HCT116 (cell line): ENCODE measurements around the gene PRPF6. TPM values are rescaled to one million over a fixed set of nuclear protein-coding genes. Genes with fewer than 3 reads are reported as not detected.

Experiments
- ATAC-seq: fragments of 200-7000 bp; cut with Tn5 transposase; 2 replicates; pipeline ENCODE4 v1.9.1; 2020; ENCODE audit warnings: mild to moderate bottlenecking, moderate library complexity
- BruUV-seq: library from RNA; stranded (reverse); fragments of 400-500 nt; replicated peaks from 2 replicates; lab custom pipeline; 2021; lab: Mats Ljungman, UMichigan
- CTCF ChIA-PET: fragments of 300-600 bp; sonication (Branson Sonifier 250); formaldehyde crosslinking; loops from one replicate; lab custom pipeline; 2021; ENCODE audit warnings: antibody characterized with exemption; lab: Charles Lee
- POLR2A ChIA-PET: fragments of 300-600, 350-600 bp; sonication (Branson Sonifier 250); formaldehyde crosslinking; loops from one replicate; lab custom pipeline; 2021; ENCODE audit warnings: antibody characterized with exemption; lab: Charles Lee
- RAD21 ChIA-PET, 2 experiments: fragments of 300-600 bp; sonication (Branson Sonifier 250); formaldehyde crosslinking; loops; one replicate each; lab custom pipeline; 2023; ENCODE audit warnings: low total read pairs in 2 of 2; ENCODE audit not compliant: uncharacterized antibody in 2 of 2, unreplicated experiment in 2 of 2, low non-redundant PET in 1 of 2; lab: Charles Lee
- DNase-seq: peaks from one replicate; pipeline ENCODE4 v3.0.0-alpha.2; 2010; ENCODE audit warnings: low read depth, low spot score
- H2AFZ ChIP-seq: fragments of 200-600 bp; shearing (Covaris generic), sonication (generic); 2 replicates; pipeline ENCODE4 v1.6.1; 2017; ENCODE audit warnings: low read depth, mixed run types, mixed read lengths, antibody characterized with exemption, low read length; ENCODE audit not compliant: poor library complexity, severe bottlenecking
- H3K27ac ChIP-seq: 2 replicates; pipeline ENCODE4 v1.5.1; 2012; ENCODE audit warnings: low read depth, low read length
- H3K27me3 ChIP-seq: fragments of 200-600 bp; sonication (generic); 2 replicates; pipeline ENCODE4 v1.6.1; 2016; ENCODE audit warnings: mixed run types, low read length, mixed read lengths; ENCODE audit not compliant: insufficient read depth
- H3K36me3 ChIP-seq, 2 experiments: fragments of 200-500 bp in 1 of 2; fragments of 200-600 bp in 1 of 2; sonication (Bioruptor generic) in 1 of 2; sonication (generic) in 1 of 2; 2 replicates each; pipeline versions ENCODE4 v1.5.1 to v1.6.1; 2014 to 2016; ENCODE audit warnings: low read length in 2 of 2, inconsistent platforms in 1 of 2, mixed read lengths in 1 of 2, mixed run types in 1 of 2; ENCODE audit not compliant: insufficient read depth in 2 of 2, control insufficient read depth in 1 of 2
- H3K4me1 ChIP-seq, 2 experiments: fragments of 200-600 bp in 1 of 2; sonication (generic) in 1 of 2; 2 replicates each; pipeline versions ENCODE4 v1.5.1 to v1.6.1; 2012 to 2017; ENCODE audit warnings: low read length in 2 of 2, inconsistent platforms in 1 of 2, mild to moderate bottlenecking in 1 of 2, mixed read lengths in 1 of 2, mixed run types in 1 of 2, moderate library complexity in 1 of 2; ENCODE audit not compliant: insufficient read depth in 2 of 2, control insufficient read depth in 1 of 2
- H3K4me2 ChIP-seq: fragments of 200-600 bp; sonication (generic); 2 replicates; pipeline ENCODE4 v1.6.1; 2017; ENCODE audit warnings: mixed run types, low read length, mixed read lengths
- H3K4me3 ChIP-seq, 2 experiments: fragments of 200-600 bp in 1 of 2; sonication (generic) in 1 of 2; replicated peaks in 1 of 2; 2 replicates each; pipeline ENCODE4 v1.5.1; 2011 to 2016; ENCODE audit warnings: low read length in 2 of 2, control low read depth in 1 of 2, low read depth in 1 of 2, mild to moderate bottlenecking in 1 of 2, mixed read lengths in 1 of 2, mixed run types in 1 of 2
- H3K79me2 ChIP-seq: fragments of 200-600 bp; sonication (generic); 2 replicates; pipeline ENCODE4 v1.6.1; 2017; ENCODE audit warnings: mild to moderate bottlenecking, mixed run types, low read length, moderate library complexity, mixed read lengths; ENCODE audit not compliant: insufficient read depth
- H3K9ac ChIP-seq: fragments of 200-600 bp; sonication (generic); 2 replicates; pipeline ENCODE4 v1.6.1; 2016; ENCODE audit warnings: low read length, mixed read lengths
- H3K9me2 ChIP-seq: fragments of 200-600 bp; sonication (generic), shearing (Covaris generic); 2 replicates; pipeline ENCODE4 v1.6.1; 2017; ENCODE audit warnings: mixed run types, mild to moderate bottlenecking, moderate library complexity; ENCODE audit not compliant: insufficient read depth
- H3K9me3 ChIP-seq, 2 experiments: fragments of 200-500 bp in 1 of 2; fragments of 200-600 bp in 1 of 2; sonication (Bioruptor generic) in 1 of 2; sonication (generic) in 1 of 2; 2 replicates each; pipeline ENCODE4 v1.6.1; 2014 to 2017; ENCODE audit warnings: low read length in 2 of 2, mixed read lengths in 2 of 2, inconsistent platforms in 1 of 2, low read depth in 1 of 2, mild to moderate bottlenecking in 1 of 2, mixed run types in 1 of 2, moderate library complexity in 1 of 2; ENCODE audit not compliant: control insufficient read depth in 1 of 2, insufficient read depth in 1 of 2
- H4K20me1 ChIP-seq: fragments of 200-600 bp; sonication (generic), shearing (Covaris generic); 2 replicates; pipeline ENCODE4 v1.6.1; 2017; ENCODE audit warnings: mixed run types, mild to moderate bottlenecking, moderate library complexity; ENCODE audit not compliant: insufficient read depth
- EGR1 ChIP-seq: IDR thresholded peaks from 2 replicates; pipeline ENCODE4 v1.6.1; 2012; ENCODE audit warnings: low read depth
- EZH2 ChIP-seq: fragments of 200-600 bp; sonication (generic); IDR thresholded peaks from 2 replicates; pipeline ENCODE4 v1.6.1; 2017; ENCODE audit warnings: antibody characterized with exemption, mixed run types
- FOSL1 ChIP-seq: IDR thresholded peaks from 2 replicates; pipeline ENCODE4 v1.6.1; 2012; ENCODE audit warnings: low read depth
- SRF ChIP-seq: IDR thresholded peaks from 2 replicates; pipeline ENCODE4 v1.6.1; 2012; ENCODE audit warnings: low read depth
- ZFX ChIP-seq: fragments of 450-650 bp; IDR thresholded peaks from 2 replicates; pipeline ENCODE4 v1.6.1; 2017
- ZNF274 ChIP-seq: fragments of 200-500 bp; sonication (Bioruptor generic); IDR thresholded peaks from 2 replicates; pipeline ENCODE4 v1.6.1; 2014; ENCODE audit warnings: mild to moderate bottlenecking, low read depth, low read length, inconsistent platforms
- intact Hi-C: fragments of 100-400 bp; cut with micrococcal nuclease; formaldehyde crosslinking; loops from 2 replicates; pipeline ENCODE4 v1.10.0; 2022
- total RNA-seq: library from RNA; stranded (reverse); gene quantifications from one replicate; pipeline ENCODE4 v1.2.1, GENCODE V29; 2021; ENCODE audit not compliant: unreplicated experiment
- TF ChIP-seq, protein P1 (sequence below): IDR thresholded peaks from 2 replicates; pipeline ENCODE4 v1.6.1; 2012

The PRPF6 gene
- total RNA-seq, 1 experiment from 2014 or later, result 74.9 TPM

- TF ChIP-seq ZNF274 (no peak), FOSL1 (no peak), EZH2 (no peak), SRF (no peak)
- TF ChIP-seq, all 23 proteins: peak for 0
Observed at GRCh38 chr20:63962426-63963347, 18.2 kb upstream of the PRPF6 start.

DNA sequence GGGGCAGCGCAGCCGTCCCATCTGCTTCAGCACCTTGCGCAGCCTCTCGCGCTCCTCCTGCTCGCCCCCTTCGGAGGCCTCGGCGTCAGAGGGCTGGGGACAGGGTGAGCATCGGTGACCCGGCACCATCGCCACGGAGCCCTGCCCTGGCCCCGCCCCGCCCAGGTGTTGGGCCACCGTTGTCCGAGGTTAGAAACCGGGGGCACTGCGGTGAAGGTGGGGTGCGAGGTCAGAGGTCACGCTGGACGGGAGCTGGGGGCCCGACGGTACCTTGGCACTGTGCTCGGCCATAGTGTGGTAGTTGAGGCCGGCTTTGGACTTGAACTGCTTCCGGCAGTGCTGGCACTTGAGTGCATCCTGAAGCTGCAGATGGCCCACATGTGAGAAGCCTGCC is 17.6 kb upstream of the PRPF6 start:
- Histone ChIP-seq H3K36me3 (peaks cover 0 to 5% of the 10 kb centered on the region in 2 experiments; a peak in 2 of 4 replicates), H3K9me2 (no peaks in the 10 kb centered on the region), H2AFZ (no peak overlapping the region), H3K4me2 (no peak overlapping the region), H3K27ac (no peak overlapping the region), H3K9me3 (no peaks in the 10 kb centered on the region), H3K4me3 (no peak overlapping the region)
- ChIA-PET RAD21 (no interaction called here), CTCF (no interaction called here), POLR2A (no interaction called here)
- BruUV-seq, result no TSS peak
- intact Hi-C loops, result no loop called here
- no peak for DNase-seq
- ATAC-seq, result no peak
- no peak for TF ChIP-seq SRF
- TF ChIP-seq, protein P1, sequence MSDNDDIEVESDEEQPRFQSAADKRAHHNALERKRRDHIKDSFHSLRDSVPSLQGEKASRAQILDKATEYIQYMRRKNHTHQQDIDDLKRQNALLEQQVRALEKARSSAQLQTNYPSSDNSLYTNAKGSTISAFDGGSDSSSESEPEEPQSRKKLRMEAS, result no peak
- no peak for TF ChIP-seq EGR1
- no peak for TF ChIP-seq ZFX
- TF ChIP-seq, all 23 proteins: peak for 0
- Histone ChIP-seq H4K20me1 (no peaks in the 10 kb centered on the region), H3K4me1 (peaks cover 8 to 9% of the 10 kb centered on the region in 2 experiments), H3K27me3 (no peaks in the 10 kb centered on the region), H3K9ac (no peak overlapping the region), H3K79me2 (no peaks in the 10 kb centered on the region)

More at GRCh38 chr20:63962426-63963347, 18.2 kb upstream of the PRPF6 start:
- no TSS peak for BruUV-seq
- Histone ChIP-seq H3K4me1 (peaks cover 11 to 15% of the 10 kb centered on the region in 2 experiments; a peak in 3 of 4 replicates), H3K9me2 (no peaks in the 10 kb centered on the region), H3K9me3 (no peaks in the 10 kb centered on the region), H3K9ac (no peak overlapping the region), H3K4me2 (no peak overlapping the region), H3K79me2 (no peaks in the 10 kb centered on the region), H4K20me1 (no peaks in the 10 kb centered on the region), H3K36me3 (peaks cover 0 to 5% of the 10 kb centered on the region in 2 experiments; a peak in 2 of 4 replicates), H2AFZ (no peak overlapping the region), H3K4me3 (no peak overlapping the region), H3K27ac (no peak overlapping the region), H3K27me3 (no peaks in the 10 kb centered on the region)
- intact Hi-C loops, result no loop called here
- ChIA-PET CTCF (no interaction called here), POLR2A (no interaction called here), RAD21 (no interaction called here)
- DNase-seq (no peak), ATAC-seq (no peak)
